Suprapubic skin (tissue), 3 donors: Measurements from ENCODE around the gene GRIFIN.

ENCODE experiments used
- CTCF ChIP-seq, 2 donors: fragments of 200-600 bp in 1 of 2; fragments of 450-650 bp in 1 of 2; sonication (generic) in 1 of 2; IDR thresholded peaks; one replicate each; pipeline ENCODE4 v1.5.1; 2016 to 2019; ENCODE audit warnings: antibody characterized with exemption in 2 of 2, mild to moderate bottlenecking in 1 of 2, moderate library complexity in 1 of 2
- POLR2AphosphoS5 ChIP-seq, 3 donors: sonication (generic); formaldehyde crosslinking; IDR thresholded peaks; one replicate each; pipeline ENCODE4 v1.6.1; 2017; ENCODE audit warnings: antibody characterized with exemption in 3 of 3

GRCh38 chr7:2452643-2453270, 23.4 kb downstream of the GRIFIN start:
- TF ChIP-seq CTCF (IDR thresholded peaks at IDR 0.05) = no peak
- TF ChIP-seq POLR2AphosphoS5 (IDR thresholded peaks at IDR 0.05) = no peak
